Skeletal muscle tissue (tissue), 4 donors: Measurements from ENCODE around the gene PVALEF. TPM values are rescaled to one million over a fixed set of nuclear protein-coding genes. Genes with fewer than 3 reads are reported as not detected.

Experiments
- H3K27ac ChIP-seq: one replicate; pipeline ENCODE4 v1.7.0; 2013; ENCODE audit warnings: mild to moderate bottlenecking, low read depth, low read length, inconsistent platforms
- H3K27me3 ChIP-seq, 3 donors: one replicate each; pipeline ENCODE4 v1.7.0; 2013; ENCODE audit warnings: low read length in 3 of 3; ENCODE audit not compliant: control insufficient read depth in 3 of 3, insufficient read depth in 3 of 3
- H3K36me3 ChIP-seq, 3 donors: one replicate each; pipeline ENCODE4 v1.7.0; 2013; ENCODE audit warnings: low read length in 3 of 3; ENCODE audit not compliant: control insufficient read depth in 3 of 3, insufficient read depth in 3 of 3
- H3K4me1 ChIP-seq, 3 donors: one replicate each; pipeline ENCODE4 v1.7.0; 2013; ENCODE audit warnings: low read length in 3 of 3, mild to moderate bottlenecking in 3 of 3; ENCODE audit not compliant: control insufficient read depth in 3 of 3, insufficient read depth in 3 of 3
- H3K4me3 ChIP-seq, 3 donors: one replicate each; pipeline ENCODE4 v1.7.0; 2013; ENCODE audit warnings: low read length in 3 of 3
- H3K9ac ChIP-seq, 3 donors: one replicate each; pipeline ENCODE4 v1.7.0; 2013; ENCODE audit warnings: low read length in 3 of 3, mild to moderate bottlenecking in 3 of 3, moderate library complexity in 2 of 3, low read depth in 1 of 3
- H3K9me3 ChIP-seq, 3 donors: one replicate each; pipeline ENCODE4 v1.7.0; 2013; ENCODE audit warnings: low read length in 3 of 3; ENCODE audit not compliant: control insufficient read depth in 3 of 3
- total RNA-seq: library from RNA; depleted of rRNA; stranded (reverse); fragments of >200 nt; gene quantifications from one replicate; pipeline ENCODE4 v1.2.3, GENCODE V29; 2014
- donor health status: Osteomylitis.

Gene PVALEF
- total RNA-seq, 1 donor from 2014 or later, result not detected

DNA sequence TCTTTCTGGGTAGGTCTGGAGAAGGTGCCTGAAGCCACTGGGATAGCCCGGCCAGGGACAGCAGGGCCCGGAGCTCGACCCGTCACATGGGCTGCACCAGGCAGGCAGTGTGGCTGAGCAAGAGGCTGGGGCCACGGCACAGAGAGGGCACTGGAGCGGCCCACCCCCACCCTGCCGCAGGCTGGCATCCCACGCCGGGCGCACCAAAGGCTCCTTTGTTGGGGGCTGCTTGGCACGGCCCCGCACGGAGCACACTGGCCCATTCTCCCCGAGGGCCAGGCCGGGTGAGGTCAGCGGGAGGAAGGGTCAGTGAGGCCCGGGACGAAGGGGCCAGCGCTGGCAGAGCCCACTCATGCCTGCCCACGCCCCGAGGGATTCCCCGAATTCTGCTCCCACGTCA, 36.5 kb upstream of the PVALEF start:
- Histone ChIP-seq H3K4me3 (no peak overlapping the region), H3K27ac (no peak overlapping the region), H3K4me1 (peaks cover 0 to 2% (median 0%) of the 10 kb centered on the region in 3 donors), H3K27me3 (peaks cover 0 to 19% (median 11%) of the 10 kb centered on the region in 3 donors), H3K9ac (no peak overlapping the region), H3K9me3 (no peaks in the 10 kb centered on the region), H3K36me3 (no peaks in the 10 kb centered on the region)

DNA sequence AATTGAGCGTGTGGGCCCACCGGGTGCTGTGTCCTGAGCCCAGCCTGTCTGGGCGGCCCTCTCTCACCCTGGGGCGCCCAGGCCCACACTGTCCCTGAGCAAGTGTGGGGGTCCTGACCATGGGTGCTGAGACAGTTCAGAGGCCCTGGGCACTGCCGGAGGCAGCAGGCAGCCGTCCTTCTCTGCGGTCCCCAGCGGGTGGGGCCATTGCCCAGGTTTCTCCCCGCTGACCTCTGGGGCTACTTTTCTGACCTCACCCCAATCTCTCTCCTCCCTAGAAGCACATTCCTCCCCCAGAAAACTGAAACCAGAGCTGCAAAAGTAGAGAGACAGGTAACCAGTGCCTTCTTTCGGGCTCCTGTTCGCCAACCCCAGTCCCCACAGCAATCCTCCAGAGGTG, 36.0 kb upstream of the PVALEF start:
- H3K27me3 ChIP-seq, result peaks cover 0 to 20% (median 11%) of the 10 kb centered on the region in 3 donors
- H3K36me3 ChIP-seq, result no peaks in the 10 kb centered on the region
- no peak overlapping the region for H3K27ac ChIP-seq
- no peak overlapping the region for H3K9ac ChIP-seq
- no peak overlapping the region for H3K4me3 ChIP-seq
- H3K9me3 ChIP-seq, result no peaks in the 10 kb centered on the region
- H3K4me1 ChIP-seq, result peaks cover 0 to 2% (median 0%) of the 10 kb centered on the region in 3 donors

DNA sequence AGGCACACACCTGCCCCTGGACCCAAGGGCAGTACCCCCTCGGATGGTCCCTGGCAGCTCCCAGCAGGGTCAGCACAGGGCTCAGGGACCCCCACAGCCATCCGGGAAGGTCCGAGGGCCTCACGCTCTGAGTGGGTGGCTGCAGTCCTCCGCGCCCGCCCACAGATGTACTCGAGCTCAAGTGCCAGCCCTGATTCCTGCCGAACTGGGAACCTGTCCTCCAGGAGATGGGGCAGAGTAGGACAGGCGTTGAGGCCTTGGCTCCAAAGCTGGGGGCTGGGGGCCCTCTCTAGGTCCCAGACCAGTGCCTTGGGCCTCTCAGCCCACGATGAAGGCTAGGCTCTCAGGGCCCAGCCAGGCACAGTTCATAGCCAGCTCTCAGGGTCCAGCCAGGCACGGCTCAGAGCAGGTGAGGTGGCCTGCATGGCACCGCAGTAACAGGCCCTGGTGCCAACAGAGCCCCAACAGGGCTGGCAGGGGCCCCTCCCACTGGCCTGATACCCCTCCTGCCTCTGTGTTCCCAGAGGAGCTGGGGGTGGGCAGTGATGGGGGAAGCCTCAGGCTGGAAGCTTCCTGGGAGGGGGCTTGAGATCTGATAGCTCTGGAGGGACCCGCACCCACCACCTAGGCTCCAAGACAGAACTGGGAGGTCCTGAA, 35.5 kb upstream of the PVALEF start:
- Histone ChIP-seq H3K4me1 (peaks cover 0 to 2% (median 0%) of the 10 kb centered on the region in 3 donors), H3K9ac (no peak overlapping the region), H3K27ac (no peak overlapping the region), H3K36me3 (no peaks in the 10 kb centered on the region), H3K9me3 (no peaks in the 10 kb centered on the region), H3K4me3 (no peak overlapping the region), H3K27me3 (peaks cover 0 to 20% (median 11%) of the 10 kb centered on the region in 3 donors)

DNA sequence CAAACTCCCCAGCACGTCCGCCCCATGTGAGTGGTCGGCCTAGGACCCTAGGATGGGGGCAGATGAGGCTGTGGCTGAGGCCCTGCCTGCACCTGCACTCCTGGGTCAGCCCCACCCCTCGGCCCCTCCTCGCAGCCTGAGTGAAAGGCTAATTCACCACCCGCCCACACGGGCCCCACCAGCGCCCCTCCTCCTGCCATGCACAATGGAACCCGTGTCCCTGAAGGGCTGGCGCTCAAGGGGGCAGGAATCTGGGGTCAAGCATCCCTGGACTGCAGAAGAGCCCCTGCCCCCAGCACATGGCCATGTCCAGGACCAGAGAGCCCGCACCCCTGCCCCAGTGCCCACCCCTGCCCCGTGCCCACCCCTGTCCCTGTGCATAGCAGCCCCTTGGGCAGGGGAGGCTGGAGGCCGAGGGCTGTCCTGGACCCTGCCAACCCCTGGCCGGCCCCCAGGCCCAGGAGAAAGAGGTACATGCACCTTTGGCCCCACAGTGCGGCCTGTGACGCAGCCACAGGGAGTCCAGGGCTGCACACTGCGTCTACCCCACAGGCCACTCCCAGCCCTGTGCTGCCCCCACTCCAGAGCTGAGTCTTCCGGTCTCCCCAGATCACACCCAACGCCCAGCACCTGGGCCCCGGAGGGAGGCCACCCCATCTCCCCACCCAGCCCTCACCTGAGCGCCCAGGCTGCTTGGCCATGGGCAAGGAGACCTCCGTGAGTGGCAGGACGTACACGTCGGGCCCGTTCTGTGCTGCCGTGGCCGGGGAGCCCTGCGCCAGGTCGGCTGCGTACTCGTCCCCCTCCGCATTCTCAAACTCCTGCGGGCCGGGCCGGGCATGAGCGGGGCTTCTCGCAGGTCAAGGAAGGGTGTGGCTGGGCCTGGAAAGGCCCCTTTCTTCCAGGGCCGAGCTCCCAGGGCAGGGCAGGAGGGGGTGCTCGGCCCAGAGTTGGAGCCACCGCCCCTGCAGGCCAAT, 34.6 kb upstream of the PVALEF start:
- Histone ChIP-seq H3K9me3 (no peaks in the 10 kb centered on the region), H3K27me3 (peaks cover 0 to 15% (median 14%) of the 10 kb centered on the region in 3 donors), H3K27ac (no peak overlapping the region), H3K9ac (no peak overlapping the region), H3K4me1 (peaks cover 0 to 2% (median 0%) of the 10 kb centered on the region in 3 donors), H3K36me3 (no peaks in the 10 kb centered on the region), H3K4me3 (no peak overlapping the region)

DNA sequence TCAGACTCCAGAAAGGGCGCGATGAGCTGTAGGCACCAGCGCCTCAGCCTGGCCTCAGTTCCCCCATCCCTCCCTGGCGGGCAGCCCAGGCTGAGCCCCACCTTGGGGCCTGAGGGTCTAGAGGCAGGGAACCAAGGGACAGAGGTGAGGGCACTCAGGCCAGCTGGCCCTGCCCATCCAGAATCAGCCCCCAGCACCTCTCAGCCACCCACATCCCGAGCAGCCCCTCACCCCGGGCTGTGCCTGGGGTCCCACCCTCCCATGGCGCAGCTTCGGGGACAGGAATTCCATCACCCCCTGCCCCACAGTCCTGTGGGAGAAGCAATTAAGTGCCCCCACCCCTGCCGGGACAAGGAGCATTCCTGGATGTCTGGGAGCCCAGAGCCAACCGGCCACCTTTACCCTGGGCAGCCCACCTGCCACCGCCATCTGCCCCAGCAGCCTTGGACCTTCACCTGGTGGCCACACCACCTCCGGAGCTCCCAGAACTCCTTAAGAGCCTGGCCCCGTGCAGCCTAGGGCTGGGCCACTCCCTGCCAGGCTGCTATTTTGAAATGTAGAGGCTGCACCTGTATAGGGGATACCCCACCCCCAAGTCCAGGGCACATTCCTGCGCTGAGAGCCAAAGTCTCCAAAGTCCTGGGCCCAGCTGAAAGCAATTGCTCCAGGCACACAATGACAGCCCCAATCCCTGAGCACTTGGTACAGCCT, 33.7 kb upstream of the PVALEF start:
- Histone ChIP-seq H3K4me3 (no peak overlapping the region), H3K27me3 (peaks cover 0 to 8% (median 7%) of the 10 kb centered on the region in 3 donors), H3K27ac (no peak overlapping the region), H3K4me1 (no peaks in the 10 kb centered on the region), H3K9ac (no peak overlapping the region), H3K9me3 (no peaks in the 10 kb centered on the region), H3K36me3 (no peaks in the 10 kb centered on the region)

DNA sequence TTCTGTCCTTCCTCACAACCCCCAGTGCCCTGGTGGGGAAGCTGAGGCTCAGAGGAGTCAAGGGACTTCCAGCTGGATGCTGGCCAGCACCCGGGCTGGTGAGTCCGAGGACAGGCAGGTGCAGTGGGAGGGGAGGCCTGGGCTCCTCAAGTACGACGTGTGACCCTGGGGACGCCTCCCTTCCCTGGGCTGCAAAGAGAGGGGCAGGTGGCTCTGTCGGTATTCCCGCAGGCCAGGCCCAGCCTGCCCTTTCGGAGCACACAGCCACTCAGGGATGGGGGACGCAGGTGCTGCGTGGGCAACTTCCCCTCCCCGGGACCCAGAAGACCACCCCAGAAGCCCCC, 33.1 kb upstream of the PVALEF start:
- Histone ChIP-seq H3K27ac (no peak overlapping the region), H3K9me3 (no peaks in the 10 kb centered on the region), H3K36me3 (no peaks in the 10 kb centered on the region), H3K4me3 (no peak overlapping the region), H3K4me1 (no peaks in the 10 kb centered on the region), H3K27me3 (peaks cover 0 to 6% (median 5%) of the 10 kb centered on the region in 3 donors), H3K9ac (no peak overlapping the region)

DNA sequence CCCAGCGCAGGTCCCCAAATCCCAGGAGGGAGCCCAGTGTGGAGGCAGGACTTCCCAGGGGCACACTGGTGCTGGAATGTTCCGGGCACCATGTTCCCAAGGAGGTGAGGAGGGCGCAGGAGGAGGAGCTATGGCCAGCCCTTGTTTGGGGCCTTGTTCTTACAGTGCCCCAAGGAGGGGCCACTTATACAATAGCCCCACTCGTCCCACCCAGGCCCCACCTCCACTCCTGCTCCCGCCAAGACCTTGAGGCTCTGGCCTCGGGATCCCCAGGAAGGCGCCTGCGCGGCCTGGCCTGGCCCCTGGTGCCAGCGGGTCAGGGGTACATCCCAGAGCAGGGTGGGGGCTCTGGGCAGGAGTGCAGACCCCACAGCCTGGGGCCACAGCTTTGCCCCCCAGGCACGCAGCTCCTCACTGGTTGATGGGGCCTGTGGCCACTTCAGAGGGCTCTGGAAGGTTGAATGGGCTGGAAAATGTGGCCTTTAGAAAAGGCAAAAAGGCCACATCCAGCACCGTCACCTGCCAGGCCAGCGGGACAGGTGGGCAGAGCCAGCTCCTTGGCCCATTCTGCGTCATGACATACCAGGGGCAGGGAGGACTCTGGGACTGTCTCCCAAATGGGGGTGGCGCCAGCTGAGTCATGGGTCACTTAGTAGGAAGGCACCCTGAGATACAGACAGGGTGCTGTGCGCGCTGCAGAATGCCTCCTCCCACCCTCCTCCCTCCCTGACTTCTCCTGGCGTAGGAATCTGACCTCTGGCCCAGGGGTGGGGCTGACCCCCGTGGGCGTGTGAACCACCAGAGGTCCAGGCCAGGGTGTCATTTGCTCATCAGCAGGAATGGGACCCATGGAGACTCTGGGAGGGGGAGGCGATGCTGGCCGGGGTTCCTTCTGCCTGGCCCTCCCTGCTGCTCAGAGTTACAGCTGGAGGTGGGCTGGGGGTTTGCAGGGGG, 32.3 kb upstream of the PVALEF start:
- Histone ChIP-seq H3K36me3 (no peaks in the 10 kb centered on the region), H3K27ac (no peak overlapping the region), H3K9ac (no peak overlapping the region), H3K9me3 (no peaks in the 10 kb centered on the region), H3K27me3 (peaks cover 0 to 5% (median 4%) of the 10 kb centered on the region in 3 donors), H3K4me3 (no peak overlapping the region), H3K4me1 (no peaks in the 10 kb centered on the region)

DNA sequence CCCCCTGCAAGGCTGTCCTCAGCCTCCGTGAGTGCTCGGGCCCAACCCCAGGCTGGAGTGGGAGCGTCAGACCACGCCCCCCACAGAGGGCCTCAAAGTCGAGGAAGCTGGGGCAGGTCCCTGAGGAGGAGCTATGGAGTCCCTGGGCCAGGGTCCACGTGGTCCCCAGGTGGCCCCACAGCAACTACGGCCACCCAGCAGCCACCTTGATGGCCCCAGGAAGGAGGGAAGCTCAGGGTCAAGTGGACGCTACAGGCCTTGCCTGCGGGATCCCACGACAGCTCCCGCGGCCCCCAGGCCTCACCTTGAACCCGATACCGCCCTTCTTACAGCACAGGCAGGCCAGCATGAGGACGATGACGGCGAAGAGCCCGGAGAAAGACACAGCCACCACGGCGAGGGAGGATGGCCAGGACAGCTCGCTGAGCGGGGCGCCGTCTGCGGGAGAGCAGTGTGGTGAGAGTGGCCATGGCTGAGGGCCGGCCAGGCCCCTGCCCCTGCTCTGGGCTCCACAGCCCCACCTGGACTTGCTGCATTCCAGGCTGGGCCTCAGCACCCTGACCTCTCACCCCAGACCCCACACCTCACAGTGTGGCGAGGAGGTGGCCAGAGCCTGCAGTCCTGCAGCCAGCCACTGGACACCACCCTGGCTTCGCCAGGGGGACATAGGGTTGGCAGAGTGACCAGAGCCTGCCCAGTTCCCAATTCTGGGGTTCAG, 31.1 kb upstream of the PVALEF start:
- H3K4me1 ChIP-seq, result no peaks in the 10 kb centered on the region
- no peak overlapping the region for H3K4me3 ChIP-seq
- H3K9ac ChIP-seq, result no peak overlapping the region
- peaks cover 0 to 5% (median 4%) of the 10 kb centered on the region in 3 donors for H3K27me3 ChIP-seq
- no peak overlapping the region for H3K27ac ChIP-seq
- H3K36me3 ChIP-seq, result no peaks in the 10 kb centered on the region
- H3K9me3 ChIP-seq, result no peaks in the 10 kb centered on the region
